ENCODE data around the gene MISP3.

MISP3 gene

GRCh38 chr19:14106840-14107239 lies 34.3 kb downstream of the MISP3 start:
- no peak for DNase-seq

- no peak for DNase-seq
Measured at GRCh38 chr19:14107581-14108461, 35.2 kb downstream of the MISP3 start.

GRCh38 chr19:14110650-14111049 lies 38.1 kb downstream of the MISP3 start:
- no peak for DNase-seq

- DNase-seq, result no peak
Measured at GRCh38 chr19:14111486-14111885, 38.9 kb downstream of the MISP3 start.

- no peak for DNase-seq
Measured at GRCh38 chr19:14112051-14112808, 39.6 kb downstream of the MISP3 start.

GRCh38 chr19:14112809-14113385 lies 40.3 kb downstream of the MISP3 start:
- no peak for DNase-seq

GRCh38 chr19:14113762-14114414 lies 41.3 kb downstream of the MISP3 start:
- no peak for DNase-seq

- no peak for DNase-seq
Measured at GRCh38 chr19:14114439-14114838, 41.9 kb downstream of the MISP3 start.

GRCh38 chr19:14114854-14115253 lies 42.3 kb downstream of the MISP3 start:
- DNase-seq, result no peak

- DNase-seq, result no peak
Measured at GRCh38 chr19:14115756-14116155, 43.2 kb downstream of the MISP3 start.

- no peak for DNase-seq
Measured at GRCh38 chr19:14116525-14116917, 43.9 kb downstream of the MISP3 start.

- DNase-seq, result no peak
Measured at GRCh38 chr19:14116918-14117578, 44.5 kb downstream of the MISP3 start.

GRCh38 chr19:14117668-14118164 lies 45.1 kb downstream of the MISP3 start, which contains the start of gene PRKACA:
PRKACA (minus strand) TSS chr19:14117762; CDS start chr19:14117547, 215 bp downstream.
- DNase-seq, result peak; percentile 99

GRCh38 chr19:14118165-14119051 lies 45.8 kb downstream of the MISP3 start:
- peak; percentile 69 for DNase-seq

- no peak for DNase-seq
Measured at GRCh38 chr19:14119146-14119545, 46.6 kb downstream of the MISP3 start.

- DNase-seq, result no peak
Measured at GRCh38 chr19:14119644-14120496, 47.3 kb downstream of the MISP3 start.

GRCh38 chr19:14120497-14120780 lies 47.9 kb downstream of the MISP3 start:
- no peak for DNase-seq

- no peak for DNase-seq
Measured at GRCh38 chr19:14122924-14123323, 50.3 kb downstream of the MISP3 start.
